ENCODE data around the gene SEMA4C. TPM values are rescaled to one million over a fixed set of nuclear protein-coding genes. Genes with fewer than 3 reads are reported as not detected.

SEMA4C gene
- total RNA-seq, 2 experiments from 2014 or later, result 0.06 to 0.19 TPM

GRCh38 chr2:96888072-96889011 lies 18.5 kb upstream of the SEMA4C start:
- TF ChIP-seq CTCF (conservative IDR thresholded peaks at IDR 0.05; ENCODE audit: low read length) (no peak), EZH2phosphoT487 (IDR thresholded peaks at IDR 0.05; ENCODE audit: borderline replicate concordance, low read depth, low read length) (no peak)
- Histone ChIP-seq H2AFZ (ENCODE audit: low read length) (no peak overlapping the region), H4K20me1 (ENCODE audit: insufficient read depth, low read length) (no peaks in the 10 kb centered on the region), H3K9me2 (ENCODE audit: insufficient read depth, low read length) (no peaks in the 10 kb centered on the region), H3K79me2 (ENCODE audit: insufficient read depth, low read depth, low read length) (no peaks in the 10 kb centered on the region), H3K27ac (ENCODE audit: low read depth, low read length, poor library complexity, severe bottlenecking) (no peak overlapping the region), H3K4me2 (ENCODE audit: low read length) (no peak overlapping the region), H3K4me3 (ENCODE audit: low read depth, low read length, poor library complexity, severe bottlenecking) (no peak overlapping the region), H3K36me3 (ENCODE audit: insufficient read depth, low read length) (no peaks in the 10 kb centered on the region), H3K4me1 (ENCODE audit: insufficient read depth, low read length, poor library complexity, severe bottlenecking) (peaks cover 18% of the 10 kb centered on the region), H3K9me3 (ENCODE audit: low read length) (no peaks in the 10 kb centered on the region)
- intact Hi-C loops (cut with micrococcal nuclease; ENCODE audit: unreplicated experiment), result no loop called here
- ChIA-PET POLR2A (no interaction called here), CTCF (ENCODE audit: unreplicated experiment) (no interaction called here)
- no peak for DNase-seq (ENCODE audit: low spot score)
- no TSS peak for BruUV-seq (replicated peaks)

- no peak for DNase-seq (ENCODE audit: low spot score)
- Histone ChIP-seq H3K9me3 (ENCODE audit: low read length) (no peaks in the 10 kb centered on the region), H3K27ac (ENCODE audit: low read depth, low read length, poor library complexity, severe bottlenecking) (no peak overlapping the region), H2AFZ (ENCODE audit: low read length) (no peak overlapping the region), H3K4me2 (ENCODE audit: low read length) (no peak overlapping the region), H3K4me3 (ENCODE audit: low read depth, low read length, poor library complexity, severe bottlenecking) (no peak overlapping the region), H3K9me2 (ENCODE audit: insufficient read depth, low read length) (no peaks in the 10 kb centered on the region), H3K4me1 (ENCODE audit: insufficient read depth, low read length, poor library complexity, severe bottlenecking) (peaks cover 15% of the 10 kb centered on the region), H4K20me1 (ENCODE audit: insufficient read depth, low read length) (no peaks in the 10 kb centered on the region), H3K36me3 (ENCODE audit: insufficient read depth, low read length) (no peaks in the 10 kb centered on the region), H3K79me2 (ENCODE audit: insufficient read depth, low read depth, low read length) (no peaks in the 10 kb centered on the region)
- CTCF ChIA-PET (ENCODE audit: unreplicated experiment), result no interaction called here
- POLR2A ChIA-PET, result interaction anchor here (0.6 kb wide), 1 partner anchor 106 kb away, joined by 4 read pairs; no protein-coding TSS in a partner anchor
- no peak for TF ChIP-seq EZH2phosphoT487 (IDR thresholded peaks at IDR 0.05; ENCODE audit: borderline replicate concordance, low read depth, low read length)
- TF ChIP-seq CTCF (conservative IDR thresholded peaks at IDR 0.05; ENCODE audit: low read length), result no peak
- intact Hi-C loops (cut with micrococcal nuclease; ENCODE audit: unreplicated experiment), result no loop called here
- no TSS peak for BruUV-seq (replicated peaks)
These were observed 17.7 kb upstream of the SEMA4C start for GRCh38 chr2:96887493-96888012.
